LNCaP clone FGC (cell line): Measurements from ENCODE around the gene SRSF4.
"Not testable (repeated sequence)": the region's sequence is repeated elsewhere in the genome, so short reads cannot be mapped to it uniquely, and the experiment has no call there.

Source experiments
- DNase-seq: peaks from one replicate; pipeline ENCODE4 v3.0.0-alpha.2; 2011; ENCODE audit warnings: low read depth
- H3K4me3 ChIP-seq: 2 replicates; pipeline ENCODE4 v1.5.1; 2011; ENCODE audit warnings: mild to moderate bottlenecking, low read depth, low read length, control low read depth
- CTCF ChIP-seq: IDR thresholded peaks from 2 replicates; pipeline ENCODE4 v1.5.1; 2012; ENCODE audit warnings: mild to moderate bottlenecking; ENCODE audit not compliant: control insufficient read depth, insufficient read depth; ENCODE audit errors: extremely low read depth

SRSF4 gene

DNA sequence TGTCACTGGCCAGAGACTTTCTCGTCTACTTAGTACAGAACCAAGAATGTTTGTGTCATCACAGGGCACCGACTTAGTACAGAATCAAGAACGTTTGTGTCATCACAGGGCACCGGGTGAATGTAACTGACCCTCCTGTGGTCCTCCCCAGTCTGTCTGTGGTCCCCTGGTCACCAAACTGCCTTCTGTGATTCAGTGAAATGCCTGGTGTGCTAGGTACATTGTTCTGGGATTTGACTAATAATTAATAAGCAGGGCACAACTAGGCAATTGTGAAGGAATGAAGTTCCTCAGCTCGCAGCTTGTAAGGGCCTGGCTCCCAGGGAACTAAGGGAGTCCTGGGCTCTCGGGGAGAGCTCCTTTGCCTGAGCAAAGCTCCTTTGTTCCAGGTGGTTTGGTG lies 41.8 kb upstream of the SRSF4 start:
- DNase-seq, result no peak
- no peak for TF ChIP-seq CTCF
- no peak overlapping the region for H3K4me3 ChIP-seq

GRCh38 chr1:29222686-29223085 lies 41.0 kb upstream of the SRSF4 start:
- TF ChIP-seq CTCF, result no peak
- no peak for DNase-seq
- H3K4me3 ChIP-seq, result no peak overlapping the region

DNA sequence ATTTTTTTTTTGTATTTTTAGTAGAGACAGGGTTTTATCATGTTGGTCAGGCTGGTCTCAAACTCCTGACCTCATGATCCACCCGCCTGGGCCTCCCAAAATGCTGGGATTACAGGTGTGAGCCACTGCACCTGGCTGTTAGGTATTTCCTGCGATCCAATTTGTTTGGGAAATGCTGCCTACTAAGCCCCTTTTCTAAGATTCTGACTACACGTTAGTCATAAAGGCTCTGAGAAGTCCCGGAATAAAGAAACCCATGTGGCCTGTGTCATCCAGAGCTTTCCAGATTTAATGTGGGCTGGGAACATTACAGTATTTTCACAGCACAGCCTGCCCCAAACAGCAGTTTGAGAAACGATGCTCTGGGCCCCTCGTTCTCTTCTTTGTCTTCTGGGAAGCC lies 40.6 kb upstream of the SRSF4 start:
- DNase-seq, H3K4me3 ChIP-seq: not testable (repeated sequence)

GRCh38 chr1:29221296-29221695 lies 39.6 kb upstream of the SRSF4 start:
- DNase-seq, result no peak
- TF ChIP-seq CTCF, result no peak
- no peak overlapping the region for H3K4me3 ChIP-seq

GRCh38 chr1:29218223-29218622 lies 36.5 kb upstream of the SRSF4 start:
- no peak for DNase-seq
- no peak overlapping the region for H3K4me3 ChIP-seq
- TF ChIP-seq CTCF, result no peak

DNA sequence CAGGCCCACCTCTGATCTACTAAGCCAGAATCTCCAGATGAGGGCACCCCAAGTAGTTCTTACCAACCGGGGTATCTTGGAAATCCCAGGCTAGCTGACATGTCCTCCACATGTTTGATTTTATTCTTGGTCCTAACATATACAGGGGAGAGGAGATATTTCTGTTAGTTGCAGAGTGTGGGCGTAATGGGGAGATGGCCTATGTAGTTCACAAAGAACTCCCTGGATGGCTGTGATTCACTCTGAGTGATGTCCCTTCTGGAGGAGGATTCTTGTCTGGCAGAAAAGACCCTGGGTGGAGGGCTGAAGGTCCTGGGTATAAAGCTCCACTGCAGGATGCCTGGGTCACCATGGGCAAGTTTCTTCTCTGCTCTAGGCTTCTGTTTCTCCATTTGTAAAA lies 35.9 kb upstream of the SRSF4 start:
- no peak for DNase-seq
- H3K4me3 ChIP-seq, result no peak overlapping the region
- no peak for TF ChIP-seq CTCF

- DNase-seq, result no peak
- TF ChIP-seq CTCF, result no peak
- H3K4me3 ChIP-seq, result no peak overlapping the region
Measured at GRCh38 chr1:29213055-29213454, 31.4 kb upstream of the SRSF4 start.
